Measurements from ENCODE around the gene AKT3.

The AKT3 gene

GRCh38 chr1:243454328-243454997 lies 395.6 kb downstream of the AKT3 start:
- DNase-seq = no peak

- DNase-seq = no peak
These were observed 398.0 kb downstream of the AKT3 start for GRCh38 chr1:243452092-243452491.

GRCh38 chr1:243449373-243449772 lies 400.7 kb downstream of the AKT3 start:
- DNase-seq = no peak

GRCh38 chr1:243447844-243448243 lies 402.2 kb downstream of the AKT3 start:
- DNase-seq = no peak

- DNase-seq = no peak
These were observed 402.7 kb downstream of the AKT3 start for GRCh38 chr1:243447347-243447746.

GRCh38 chr1:243443557-243443956 lies 406.5 kb downstream of the AKT3 start:
- no peak for DNase-seq

- DNase-seq = no peak
These were observed 408.4 kb downstream of the AKT3 start for GRCh38 chr1:243441601-243442000.

- no peak for DNase-seq
These were observed 409.6 kb downstream of the AKT3 start for GRCh38 chr1:243440406-243440805.

- DNase-seq = no peak
These were observed 411.2 kb downstream of the AKT3 start for GRCh38 chr1:243438815-243439214.
